ENCODE data around the gene CRISP2. TPM values are rescaled to one million over a fixed set of nuclear protein-coding genes. Genes with fewer than 3 reads are reported as not detected.

CRISP2 gene, protein sequence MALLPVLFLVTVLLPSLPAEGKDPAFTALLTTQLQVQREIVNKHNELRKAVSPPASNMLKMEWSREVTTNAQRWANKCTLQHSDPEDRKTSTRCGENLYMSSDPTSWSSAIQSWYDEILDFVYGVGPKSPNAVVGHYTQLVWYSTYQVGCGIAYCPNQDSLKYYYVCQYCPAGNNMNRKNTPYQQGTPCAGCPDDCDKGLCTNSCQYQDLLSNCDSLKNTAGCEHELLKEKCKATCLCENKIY
- total RNA-seq = under 0.01 TPM in 1 of 2 replicates, not detected in the other

DNA sequence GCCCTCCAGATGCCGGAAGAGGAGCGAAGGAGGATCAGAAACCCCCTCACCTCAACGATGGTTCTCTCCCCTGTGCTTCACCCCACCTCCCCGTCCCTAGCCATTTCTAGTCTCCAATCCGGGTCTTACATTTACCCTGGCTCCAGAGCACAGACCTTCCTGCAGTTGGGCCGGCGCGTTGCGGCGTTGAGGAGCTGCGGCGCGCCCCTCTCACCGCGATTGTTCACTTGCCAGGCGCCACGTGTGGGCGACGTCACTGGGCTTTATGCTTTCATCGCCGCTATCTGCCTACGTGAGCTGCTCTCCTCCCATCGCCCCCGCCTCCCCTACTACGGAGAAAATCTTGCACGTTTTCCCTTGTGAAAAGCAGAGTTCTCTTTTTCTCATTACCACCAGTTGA is at the start of gene CRISP2:
Gene CRISP2 (minus strand): TSS at position 198 of the 400 bp plus-strand sequence. CDS start 4,347 bp downstream, outside the sequence.

DNA sequence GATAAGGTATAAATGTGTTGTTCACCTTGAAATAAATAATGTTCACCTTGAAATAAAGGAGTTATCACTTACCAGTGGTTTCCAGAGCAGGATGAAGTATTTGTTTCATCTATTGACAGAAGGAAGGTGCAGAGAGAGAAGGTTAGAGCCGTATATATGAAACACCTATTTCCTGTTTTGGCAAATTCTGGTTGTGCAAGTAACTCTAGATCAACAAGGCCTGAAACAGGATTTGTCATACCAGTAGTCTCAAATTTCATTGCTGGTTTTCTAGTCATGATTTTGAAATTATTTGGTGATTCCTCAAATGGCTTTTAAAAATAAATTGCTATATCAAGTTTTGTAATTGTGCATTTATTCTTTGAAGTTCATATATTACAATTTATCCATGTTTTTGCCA is 30.9 kb upstream of the CRISP2 start, which contains the start of gene CRISP3:
Gene CRISP3 (minus strand): TSS at position 130 of the 400 bp plus-strand sequence. CDS start 21 bp downstream, at position 109.

Other genes with a start within 250 kb of the CRISP2 start
- gene GLYATL3, start 213.6 kb downstream of the CRISP2 start, total RNA-seq = not detected in 2 replicates
- gene C6orf141, start 162.9 kb downstream of the CRISP2 start, total RNA-seq = 2.6 and 2.7 TPM in 2 replicates
- not detected in 2 replicates for gene RHAG, start 76.7 kb downstream of the CRISP2 start, total RNA-seq
- not detected in 2 replicates for gene CRISP3, start 30.8 kb upstream of the CRISP2 start, total RNA-seq
- gene PGK2, start 73.7 kb upstream of the CRISP2 start, total RNA-seq = not detected in 2 replicates
- not detected in 2 replicates for gene CRISP1, start 153.0 kb upstream of the CRISP2 start, total RNA-seq

All from epithelial cell of umbilical artery (primary cell).